ENCODE data around the gene STX10.

DNA sequence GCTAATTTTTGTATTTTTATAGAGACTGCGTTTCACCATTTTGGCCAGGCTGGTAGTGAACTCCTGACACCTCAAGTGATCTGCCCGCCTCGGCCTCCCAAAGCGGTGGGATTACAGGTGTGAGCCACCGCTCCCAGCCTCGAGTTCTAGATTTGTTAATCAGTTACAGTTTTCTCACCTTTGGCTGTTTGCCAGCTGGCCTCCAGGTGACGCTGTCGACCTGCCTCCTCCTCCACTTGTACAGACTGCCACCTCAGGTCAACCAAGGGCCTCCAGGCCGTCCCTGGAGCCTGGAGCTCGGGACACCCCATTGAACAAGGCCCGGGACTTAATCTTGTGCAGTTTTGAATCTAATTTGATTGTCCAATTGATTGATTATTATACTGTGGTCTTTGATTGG, 45.5 kb upstream of the STX10 start:
- TF ChIP-seq POLR2A (IDR thresholded peaks at IDR 0.05): no peak
- TF ChIP-seq, protein P1, sequence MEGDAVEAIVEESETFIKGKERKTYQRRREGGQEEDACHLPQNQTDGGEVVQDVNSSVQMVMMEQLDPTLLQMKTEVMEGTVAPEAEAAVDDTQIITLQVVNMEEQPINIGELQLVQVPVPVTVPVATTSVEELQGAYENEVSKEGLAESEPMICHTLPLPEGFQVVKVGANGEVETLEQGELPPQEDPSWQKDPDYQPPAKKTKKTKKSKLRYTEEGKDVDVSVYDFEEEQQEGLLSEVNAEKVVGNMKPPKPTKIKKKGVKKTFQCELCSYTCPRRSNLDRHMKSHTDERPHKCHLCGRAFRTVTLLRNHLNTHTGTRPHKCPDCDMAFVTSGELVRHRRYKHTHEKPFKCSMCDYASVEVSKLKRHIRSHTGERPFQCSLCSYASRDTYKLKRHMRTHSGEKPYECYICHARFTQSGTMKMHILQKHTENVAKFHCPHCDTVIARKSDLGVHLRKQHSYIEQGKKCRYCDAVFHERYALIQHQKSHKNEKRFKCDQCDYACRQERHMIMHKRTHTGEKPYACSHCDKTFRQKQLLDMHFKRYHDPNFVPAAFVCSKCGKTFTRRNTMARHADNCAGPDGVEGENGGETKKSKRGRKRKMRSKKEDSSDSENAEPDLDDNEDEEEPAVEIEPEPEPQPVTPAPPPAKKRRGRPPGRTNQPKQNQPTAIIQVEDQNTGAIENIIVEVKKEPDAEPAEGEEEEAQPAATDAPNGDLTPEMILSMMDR (IDR thresholded peaks at IDR 0.05): peak in 2 of 7 experiments; percentile 12 to 28
